ENCODE results near the gene KLHL40.

- TF ChIP-seq CTCF (IDR thresholded peaks at IDR 0.05) (no peak), POLR2A (IDR thresholded peaks at IDR 0.05) (no peak), EP300 (IDR thresholded peaks at IDR 0.05) (no peak)
Observed at GRCh38 chr3:42672515-42672914, 12.8 kb upstream of the KLHL40 start.
